Chondrocyte (in vitro differentiated cells): ENCODE measurements around the gene FXN. TPM values are rescaled to one million over a fixed set of nuclear protein-coding genes. Genes with fewer than 3 reads are reported as not detected.

Experiments used
- DNase-seq: peaks from one replicate; pipeline ENCODE4 v3.0.0; 2021; ENCODE audit warnings: mixed read lengths, low spot score
- H3K27ac Mint-ChIP-seq: one replicate; pipeline ENCODE4 v1.8.0; 2021; ENCODE audit warnings: mild to moderate bottlenecking, moderate library complexity, mixed read lengths; ENCODE audit not compliant: unreplicated experiment
- H3K27me3 Mint-ChIP-seq: 2 replicates; pipeline ENCODE4 v1.8.0; 2021; ENCODE audit warnings: low read depth, mixed read lengths
- H3K36me3 Mint-ChIP-seq: 2 replicates; pipeline ENCODE4 v1.8.0; 2021; ENCODE audit warnings: low read depth, mixed read lengths
- H3K4me1 Mint-ChIP-seq: 2 replicates; pipeline ENCODE4 v1.8.0; 2021; ENCODE audit warnings: low read depth, mild to moderate bottlenecking, mixed read lengths
- H3K4me3 Mint-ChIP-seq: one replicate; pipeline ENCODE4 v1.8.0; 2021; ENCODE audit warnings: mild to moderate bottlenecking, moderate library complexity, mixed read lengths; ENCODE audit not compliant: unreplicated experiment
- H3K9me3 Mint-ChIP-seq: 2 replicates; pipeline ENCODE4 v1.8.0; 2021; ENCODE audit warnings: low read depth, mixed read lengths
- total RNA-seq: library from RNA; stranded (reverse); gene quantifications from 3 replicates; pipeline ENCODE4 v1.2.1, GENCODE V29; 2021
- TF ChIP-seq, protein P1 (sequence below): fragments of 200-600 bp; sonication (generic); IDR thresholded peaks from 2 replicates; pipeline ENCODE4 v1.5.0; 2021; ENCODE audit warnings: antibody characterized with exemption, mild to moderate bottlenecking, moderate library complexity

FXN gene
- total RNA-seq, 1 donor from 2014 or later, result 9.9 TPM

DNA sequence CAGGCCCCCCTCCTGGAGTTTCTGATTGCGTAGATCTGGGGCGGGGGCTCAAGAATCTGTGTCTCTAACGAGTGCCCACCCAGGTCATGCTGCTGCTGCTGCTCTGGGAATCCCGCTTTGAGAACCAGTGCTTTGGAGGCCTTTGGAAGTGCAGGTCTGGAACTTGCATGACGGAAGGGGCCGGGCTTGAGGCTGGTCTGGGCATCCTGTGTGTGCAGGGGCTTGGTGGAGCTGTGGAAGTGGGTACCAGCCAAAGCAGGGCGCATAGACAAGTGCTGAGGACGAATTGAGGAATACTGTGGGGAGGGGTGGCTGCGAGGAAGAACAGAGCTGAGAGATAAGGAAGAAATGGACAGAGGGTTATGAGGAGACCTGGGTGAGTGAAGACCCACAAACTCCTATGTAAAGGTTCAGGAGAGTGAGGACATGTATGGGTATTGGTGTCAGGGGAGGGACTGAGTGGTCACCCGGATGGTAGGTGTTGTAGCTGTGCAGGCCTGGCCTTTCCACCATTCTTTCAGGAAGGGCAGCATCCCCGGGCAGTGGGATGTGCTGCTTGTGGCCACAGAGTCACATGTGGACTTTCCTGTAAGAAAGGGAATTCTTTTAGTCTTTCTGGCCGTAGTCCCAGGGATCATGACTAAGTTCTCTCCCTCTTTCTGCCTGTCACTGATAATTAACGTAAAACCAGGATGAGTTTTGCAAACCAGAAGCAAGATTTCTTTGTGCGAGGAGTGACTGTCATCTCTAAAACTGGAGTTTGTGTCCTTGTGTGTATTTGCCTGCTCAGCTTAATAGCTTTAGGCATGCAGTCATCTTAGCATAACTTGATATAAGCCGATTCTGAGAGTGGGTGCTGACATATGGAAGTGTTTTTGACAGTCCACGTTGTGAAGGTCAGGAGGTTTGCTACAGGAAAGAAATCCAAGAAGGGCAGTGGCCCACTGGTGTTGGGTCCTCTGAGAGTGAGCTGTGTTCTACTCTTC lies 95.2 kb downstream of the FXN start:
- Mint-ChIP-seq H3K36me3 (no peaks in the 10 kb centered on the region), H3K27ac (peak overlapping the region; percentile 83), H3K4me1 (peaks cover 43% of the 10 kb centered on the region), H3K4me3 (peak overlapping the region; percentile 1), H3K9me3 (no peaks in the 10 kb centered on the region), H3K27me3 (no peaks in the 10 kb centered on the region)
- TF ChIP-seq, protein P1, sequence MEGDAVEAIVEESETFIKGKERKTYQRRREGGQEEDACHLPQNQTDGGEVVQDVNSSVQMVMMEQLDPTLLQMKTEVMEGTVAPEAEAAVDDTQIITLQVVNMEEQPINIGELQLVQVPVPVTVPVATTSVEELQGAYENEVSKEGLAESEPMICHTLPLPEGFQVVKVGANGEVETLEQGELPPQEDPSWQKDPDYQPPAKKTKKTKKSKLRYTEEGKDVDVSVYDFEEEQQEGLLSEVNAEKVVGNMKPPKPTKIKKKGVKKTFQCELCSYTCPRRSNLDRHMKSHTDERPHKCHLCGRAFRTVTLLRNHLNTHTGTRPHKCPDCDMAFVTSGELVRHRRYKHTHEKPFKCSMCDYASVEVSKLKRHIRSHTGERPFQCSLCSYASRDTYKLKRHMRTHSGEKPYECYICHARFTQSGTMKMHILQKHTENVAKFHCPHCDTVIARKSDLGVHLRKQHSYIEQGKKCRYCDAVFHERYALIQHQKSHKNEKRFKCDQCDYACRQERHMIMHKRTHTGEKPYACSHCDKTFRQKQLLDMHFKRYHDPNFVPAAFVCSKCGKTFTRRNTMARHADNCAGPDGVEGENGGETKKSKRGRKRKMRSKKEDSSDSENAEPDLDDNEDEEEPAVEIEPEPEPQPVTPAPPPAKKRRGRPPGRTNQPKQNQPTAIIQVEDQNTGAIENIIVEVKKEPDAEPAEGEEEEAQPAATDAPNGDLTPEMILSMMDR, result no peak
- DNase-seq, result no peak

DNA sequence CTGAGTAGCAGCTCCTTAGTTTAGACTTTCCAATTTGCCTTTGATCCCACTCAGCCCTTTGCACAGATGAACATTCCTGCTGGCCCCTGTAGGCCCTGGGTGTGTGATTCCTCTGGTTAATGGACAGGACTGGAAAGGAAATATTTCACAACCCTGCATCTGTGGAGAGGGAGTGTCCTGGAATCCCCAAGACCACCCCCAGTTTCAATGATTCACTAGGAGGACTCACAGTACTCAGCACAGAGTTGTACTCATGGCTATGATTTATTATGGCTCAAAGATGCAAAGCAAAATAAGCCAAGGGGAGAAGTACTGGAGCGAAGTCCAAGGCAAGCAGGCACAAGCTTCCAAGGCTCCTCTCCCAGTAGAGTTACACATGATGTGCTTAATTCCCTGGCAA lies 96.1 kb downstream of the FXN start:
- Mint-ChIP-seq H3K4me1 (peaks cover 46% of the 10 kb centered on the region), H3K36me3 (no peaks in the 10 kb centered on the region), H3K27ac (peak overlapping the region; percentile 62), H3K9me3 (no peaks in the 10 kb centered on the region), H3K4me3 (no peak overlapping the region), H3K27me3 (no peaks in the 10 kb centered on the region)
- DNase-seq, result no peak
- TF ChIP-seq, protein P1, result no peak

GRCh38 chr9:69132361-69132760 lies 96.8 kb downstream of the FXN start:
- Mint-ChIP-seq H3K36me3 (no peaks in the 10 kb centered on the region), H3K27me3 (no peaks in the 10 kb centered on the region), H3K9me3 (no peaks in the 10 kb centered on the region), H3K4me1 (peaks cover 46% of the 10 kb centered on the region), H3K27ac (peak overlapping the region; percentile 61), H3K4me3 (no peak overlapping the region)
- TF ChIP-seq, protein P1, result no peak
- DNase-seq, result no peak

GRCh38 chr9:69134412-69134811 lies 98.9 kb downstream of the FXN start:
- DNase-seq, result no peak
- Mint-ChIP-seq H3K27me3 (no peaks in the 10 kb centered on the region), H3K4me3 (no peak overlapping the region), H3K27ac (no peak overlapping the region), H3K36me3 (no peaks in the 10 kb centered on the region), H3K4me1 (peaks cover 37% of the 10 kb centered on the region), H3K9me3 (no peaks in the 10 kb centered on the region)
- TF ChIP-seq, protein P1, result no peak

- DNase-seq, result no peak
- Mint-ChIP-seq H3K4me3 (no peak overlapping the region), H3K4me1 (peaks cover 24% of the 10 kb centered on the region), H3K27ac (no peak overlapping the region), H3K27me3 (no peaks in the 10 kb centered on the region), H3K9me3 (no peaks in the 10 kb centered on the region), H3K36me3 (no peaks in the 10 kb centered on the region)
- TF ChIP-seq, protein P1, result no peak
Measured at GRCh38 chr9:69136185-69136584, 100.6 kb downstream of the FXN start.
